ENCODE data around the gene CFAP20DC. TPM values are rescaled to one million over a fixed set of nuclear protein-coding genes. Genes with fewer than 3 reads are reported as not detected.

CFAP20DC gene
- total RNA-seq, 2 experiments from 2014 or later = 0.99 to 2.0 TPM

- Mint-ChIP-seq H3K27me3 (peaks cover 3% of the 10 kb centered on the region), H3K9me3 (peaks cover 3% of the 10 kb centered on the region), H3K36me3 (ENCODE audit: low read depth) (no peaks in the 10 kb centered on the region), H3K4me1 (no peaks in the 10 kb centered on the region), H3K4me3 (no peak overlapping the region), H3K27ac (no peak overlapping the region)
- no peak for DNase-seq
- POLR2A ChIA-PET = no interaction called here
- CTCF ChIA-PET = no interaction called here
Observed at GRCh38 chr3:59006634-59007517, 42.9 kb downstream of the CFAP20DC start.

GRCh38 chr3:59001675-59002074, 48.1 kb downstream of the CFAP20DC start:
- no peak overlapping the region for H3K27ac Mint-ChIP-seq
- H3K4me3 Mint-ChIP-seq = no peak overlapping the region
- no peaks in the 10 kb centered on the region for H3K36me3 Mint-ChIP-seq (ENCODE audit: low read depth)
- peaks cover 2% of the 10 kb centered on the region for H3K4me1 Mint-ChIP-seq
- ChIA-PET CTCF (no interaction called here), POLR2A (no interaction called here)
- no peak for DNase-seq
- no peaks in the 10 kb centered on the region for H3K27me3 Mint-ChIP-seq
- H3K9me3 Mint-ChIP-seq = no peaks in the 10 kb centered on the region

GRCh38 chr3:58999774-59000160, 50.1 kb downstream of the CFAP20DC start:
- H3K4me3 Mint-ChIP-seq = no peak overlapping the region
- H3K36me3 Mint-ChIP-seq (ENCODE audit: low read depth) = no peaks in the 10 kb centered on the region
- no peak overlapping the region for H3K27ac Mint-ChIP-seq
- no peaks in the 10 kb centered on the region for H3K27me3 Mint-ChIP-seq
- ChIA-PET CTCF (no interaction called here), POLR2A (no interaction called here)
- H3K9me3 Mint-ChIP-seq = no peaks in the 10 kb centered on the region
- peaks cover 2% of the 10 kb centered on the region for H3K4me1 Mint-ChIP-seq
- no peak for DNase-seq

GRCh38 chr3:58999134-58999773, 50.6 kb downstream of the CFAP20DC start:
- Mint-ChIP-seq H3K36me3 (ENCODE audit: low read depth) (no peaks in the 10 kb centered on the region), H3K9me3 (no peaks in the 10 kb centered on the region), H3K27ac (no peak overlapping the region), H3K4me3 (no peak overlapping the region), H3K4me1 (peaks cover 2% of the 10 kb centered on the region), H3K27me3 (no peaks in the 10 kb centered on the region)
- no peak for DNase-seq
- ChIA-PET POLR2A (no interaction called here), CTCF (interaction anchor here (1.3 kb wide), 1 partner anchor 53 kb away, joined by 3 read pairs; no protein-coding TSS in a partner anchor)

GRCh38 chr3:58998476-58999117, 51.2 kb downstream of the CFAP20DC start:
- Mint-ChIP-seq H3K4me3 (no peak overlapping the region), H3K27ac (no peak overlapping the region), H3K36me3 (ENCODE audit: low read depth) (no peaks in the 10 kb centered on the region), H3K4me1 (peaks cover 2% of the 10 kb centered on the region), H3K9me3 (no peaks in the 10 kb centered on the region), H3K27me3 (peaks cover under 1% of the 10 kb centered on the region)
- no peak for DNase-seq
- POLR2A ChIA-PET = no interaction called here
- CTCF ChIA-PET = interaction anchor here (1.3 to 1.6 kb wide), 2 partner anchors 11 to 54 kb away, joined by 3 read pairs; no protein-coding TSS in a partner anchor

- no peak for DNase-seq
- POLR2A ChIA-PET = no interaction called here
- no peaks in the 10 kb centered on the region for H3K36me3 Mint-ChIP-seq (ENCODE audit: low read depth)
Observed at GRCh38 chr3:58996730-58997129, 53.1 kb downstream of the CFAP20DC start.

GRCh38 chr3:58994746-58995330, 55.0 kb downstream of the CFAP20DC start:
- Mint-ChIP-seq H3K4me3 (no peak overlapping the region), H3K4me1 (peaks cover 2% of the 10 kb centered on the region), H3K27me3 (peaks cover 10% of the 10 kb centered on the region), H3K9me3 (no peaks in the 10 kb centered on the region), H3K36me3 (ENCODE audit: low read depth) (no peaks in the 10 kb centered on the region), H3K27ac (no peak overlapping the region)
- CTCF ChIA-PET = interaction anchor here (0.6 to 0.7 kb wide), 4 partner anchors 170 to 1039 kb away, joined by 3 to 4 read pairs (median 4); no protein-coding TSS in a partner anchor
- POLR2A ChIA-PET = interaction anchor here (0.7 kb wide), 1 partner anchor 78 kb away, joined by 5 read pairs; no protein-coding TSS in a partner anchor
- peak; percentile 70 for DNase-seq

More at GRCh38 chr3:58996730-58997129, 53.1 kb downstream of the CFAP20DC start:
- H3K27me3 Mint-ChIP-seq = peaks cover 5% of the 10 kb centered on the region
- CTCF ChIA-PET = interaction anchor here (1.3 to 1.6 kb wide), 2 partner anchors 13 to 411 kb away, joined by 3 read pairs; no protein-coding TSS in a partner anchor
- no peaks in the 10 kb centered on the region for H3K9me3 Mint-ChIP-seq
- H3K4me1 Mint-ChIP-seq = peaks cover 2% of the 10 kb centered on the region
- no peak overlapping the region for H3K4me3 Mint-ChIP-seq
- no peak overlapping the region for H3K27ac Mint-ChIP-seq

GRCh38 chr3:58993547-58993946, 56.3 kb downstream of the CFAP20DC start:
- H3K4me1 Mint-ChIP-seq = no peaks in the 10 kb centered on the region
- H3K9me3 Mint-ChIP-seq = no peaks in the 10 kb centered on the region
- ChIA-PET POLR2A (no interaction called here), CTCF (no interaction called here)
- no peak for DNase-seq
- no peak overlapping the region for H3K27ac Mint-ChIP-seq
- no peak overlapping the region for H3K4me3 Mint-ChIP-seq
- H3K27me3 Mint-ChIP-seq = peaks cover 10% of the 10 kb centered on the region
- no peaks in the 10 kb centered on the region for H3K36me3 Mint-ChIP-seq (ENCODE audit: low read depth)

GRCh38 chr3:58991623-58992022, 58.2 kb downstream of the CFAP20DC start:
- H3K36me3 Mint-ChIP-seq (ENCODE audit: low read depth) = no peaks in the 10 kb centered on the region
- no peak overlapping the region for H3K4me3 Mint-ChIP-seq
- H3K27ac Mint-ChIP-seq = no peak overlapping the region
- H3K9me3 Mint-ChIP-seq = no peaks in the 10 kb centered on the region
- no peaks in the 10 kb centered on the region for H3K4me1 Mint-ChIP-seq
- DNase-seq = no peak
- H3K27me3 Mint-ChIP-seq = peaks cover 19% of the 10 kb centered on the region
- POLR2A ChIA-PET = no interaction called here
- CTCF ChIA-PET = no interaction called here

- DNase-seq = no peak
- Mint-ChIP-seq H3K4me1 (no peaks in the 10 kb centered on the region), H3K9me3 (no peaks in the 10 kb centered on the region), H3K4me3 (no peak overlapping the region), H3K27me3 (peaks cover 19% of the 10 kb centered on the region), H3K27ac (no peak overlapping the region), H3K36me3 (ENCODE audit: low read depth) (no peaks in the 10 kb centered on the region)
- CTCF ChIA-PET = no interaction called here
- POLR2A ChIA-PET = no interaction called here
Observed at GRCh38 chr3:58991026-58991425, 58.8 kb downstream of the CFAP20DC start.

- Mint-ChIP-seq H3K4me3 (no peak overlapping the region), H3K4me1 (no peaks in the 10 kb centered on the region), H3K9me3 (no peaks in the 10 kb centered on the region), H3K27me3 (peaks cover 22% of the 10 kb centered on the region), H3K27ac (no peak overlapping the region), H3K36me3 (ENCODE audit: low read depth) (no peaks in the 10 kb centered on the region)
- ChIA-PET POLR2A (no interaction called here), CTCF (interaction anchor here (0.6 kb wide), 1 partner anchor 246 kb away, joined by 3 read pairs; no protein-coding TSS in a partner anchor)
- DNase-seq = no peak
Observed at GRCh38 chr3:58989955-58990354, 59.9 kb downstream of the CFAP20DC start.

GRCh38 chr3:58989163-58989562, 60.7 kb downstream of the CFAP20DC start:
- no peak overlapping the region for H3K4me3 Mint-ChIP-seq
- no peaks in the 10 kb centered on the region for H3K36me3 Mint-ChIP-seq (ENCODE audit: low read depth)
- ChIA-PET POLR2A (no interaction called here), CTCF (no interaction called here)
- peaks cover 22% of the 10 kb centered on the region for H3K27me3 Mint-ChIP-seq
- H3K27ac Mint-ChIP-seq = no peak overlapping the region
- no peak for DNase-seq
- H3K9me3 Mint-ChIP-seq = no peaks in the 10 kb centered on the region
- H3K4me1 Mint-ChIP-seq = no peaks in the 10 kb centered on the region

GRCh38 chr3:58988041-58988440, 61.8 kb downstream of the CFAP20DC start:
- Mint-ChIP-seq H3K9me3 (no peaks in the 10 kb centered on the region), H3K27me3 (peaks cover 17% of the 10 kb centered on the region), H3K27ac (no peak overlapping the region), H3K4me1 (no peaks in the 10 kb centered on the region), H3K36me3 (ENCODE audit: low read depth) (no peaks in the 10 kb centered on the region), H3K4me3 (no peak overlapping the region)
- ChIA-PET POLR2A (no interaction called here), CTCF (no interaction called here)
- DNase-seq = no peak

All from activated CD4-positive, alpha-beta T cell treated with anti-CD3 and anti-CD28 coated beads, Interleukin-2, amount 10 ng/mL, durations not matched to agents 7 days and 5 days (primary cell).